Keratinocyte (primary cell): Measurements from ENCODE around the gene CRISP2. TPM values are rescaled to one million over a fixed set of nuclear protein-coding genes. Genes with fewer than 3 reads are reported as not detected.
"Not testable (repeated sequence)": the region's sequence is repeated elsewhere in the genome, so short reads cannot be mapped to it uniquely, and the experiment has no call there.

Experiments
- DNase-seq: peaks from one replicate; pipeline ENCODE4 v3.0.0-alpha.2; 2011; ENCODE audit warnings: low read depth, missing footprints, low spot score
- FAIRE-seq: peaks from 2 replicates; lab custom pipeline; 2011; peaks lifted over from hg19 to GRCh38; lab: Jason Lieb, UNC
- H2AFZ ChIP-seq: 2 replicates; pipeline ENCODE4 v1.6.0; 2012; ENCODE audit warnings: low read length, control low read depth, inconsistent platforms; ENCODE audit not compliant: control insufficient read depth
- H3K27ac ChIP-seq: 2 replicates; pipeline ENCODE4 v1.5.1; 2011; ENCODE audit warnings: low read length; ENCODE audit not compliant: control insufficient read depth, insufficient read depth
- H3K27me3 ChIP-seq: 3 replicates; pipeline ENCODE4 v1.6.0; 2011; ENCODE audit warnings: low read length; ENCODE audit not compliant: control insufficient read depth, insufficient read depth; ENCODE audit errors: extremely low read depth
- H3K36me3 ChIP-seq, 2 experiments: 2 replicates in 1 of 2; 3 replicates in 1 of 2; pipeline ENCODE4 v1.5.1; 2011; ENCODE audit warnings: low read length in 2 of 2, mild to moderate bottlenecking in 1 of 2; ENCODE audit not compliant: control insufficient read depth in 2 of 2, insufficient read depth in 2 of 2; ENCODE audit errors: extremely low read depth in 1 of 2
- H3K4me1 ChIP-seq: 3 replicates; pipeline ENCODE4 v1.5.1; 2011; ENCODE audit warnings: low read length; ENCODE audit not compliant: control insufficient read depth, insufficient read depth; ENCODE audit errors: extremely low read depth
- H3K4me2 ChIP-seq: 3 replicates; pipeline ENCODE4 v1.6.0; 2011; ENCODE audit warnings: low read depth, low read length; ENCODE audit not compliant: control insufficient read depth, insufficient read depth; ENCODE audit errors: extremely low read depth
- H3K4me3 ChIP-seq, 3 experiments: fragments of 200-600 bp in 1 of 3; sonication (generic) in 1 of 3; 2 replicates in 2 of 3; 3 replicates in 1 of 3; pipeline ENCODE4 v1.5.1; 2011 to 2016; ENCODE audit warnings: low read length in 3 of 3, mild to moderate bottlenecking in 3 of 3, control low read depth in 2 of 3, inconsistent platforms in 1 of 3, low read depth in 1 of 3, mixed read lengths in 1 of 3, mixed run types in 1 of 3, moderate library complexity in 1 of 3; ENCODE audit not compliant: control insufficient read depth in 2 of 3, insufficient read depth in 2 of 3; ENCODE audit errors: extremely low read depth in 1 of 3
- H3K79me2 ChIP-seq: 2 replicates; pipeline ENCODE4 v1.6.0; 2012; ENCODE audit warnings: low read length; ENCODE audit not compliant: control insufficient read depth, insufficient read depth
- H3K9ac ChIP-seq: 3 replicates; pipeline ENCODE4 v1.6.0; 2011; ENCODE audit warnings: low read length; ENCODE audit not compliant: control insufficient read depth, insufficient read depth; ENCODE audit errors: extremely low read depth
- H3K9me1 ChIP-seq: 3 replicates; pipeline ENCODE4 v1.6.0; 2011; ENCODE audit warnings: low read length; ENCODE audit not compliant: control insufficient read depth, insufficient read depth; ENCODE audit errors: extremely low read depth
- H3K9me3 ChIP-seq: 2 replicates; pipeline ENCODE4 v1.5.1; 2012; ENCODE audit warnings: low read depth, low read length; ENCODE audit not compliant: control insufficient read depth
- H4K20me1 ChIP-seq: 3 replicates; pipeline ENCODE4 v1.6.0; 2011; ENCODE audit warnings: low read length; ENCODE audit not compliant: control insufficient read depth, insufficient read depth; ENCODE audit errors: extremely low read depth
- EZH2 ChIP-seq: IDR thresholded peaks from one replicate; pipeline ENCODE4 v1.6.1; 2012; ENCODE audit warnings: inconsistent platforms, mild to moderate bottlenecking, low read length, moderate library complexity
- dilution Hi-C: fragments of 300-500 bp; cut with MboI; formaldehyde crosslinking; loops from one replicate; pipeline ENCODE4 v1.7.0; 2020; ENCODE audit warnings: low sequenced_read_pairs; ENCODE audit not compliant: extremely low pct_ligation_motif_present
- polyA plus RNA-seq, 5 experiments: library from polyadenylated mRNA; depleted of rRNA in 3 of 5; stranded (reverse) in 3 of 5; stranded (forward) in 1 of 5; unstranded in 1 of 5; fragments of >200 nt; gene quantifications; 1 replicate in 1 of 5; 2 replicates in 3 of 5; 3 replicates in 1 of 5; pipeline versions ENCODE4 v1.2.1 to v1.2.3, GENCODE V29; 2011 to 2012; ENCODE audit warnings: missing spikeins in 2 of 5, low read depth in 1 of 5, low replicate concordance in 1 of 5
- TF ChIP-seq, protein P1 (sequence below), 3 experiments: IDR thresholded peaks in 1 of 3; conservative IDR thresholded peaks in 1 of 3; optimal IDR thresholded peaks in 1 of 3; 2 replicates in 2 of 3; 3 replicates in 1 of 3; pipeline versions ENCODE3 to v1.5.1; 2011; ENCODE audit warnings: low read length in 3 of 3, mild to moderate bottlenecking in 3 of 3, moderate library complexity in 2 of 3, control low read depth in 1 of 3, inconsistent platforms in 1 of 3; ENCODE audit not compliant: insufficient read depth in 2 of 3; ENCODE audit errors: extremely low read depth in 1 of 3

Gene CRISP2
- polyA plus RNA-seq, 1 donor (not counting 4 experiments of a cell fraction or from before 2014, with no cell fraction given), result not detected

DNA sequence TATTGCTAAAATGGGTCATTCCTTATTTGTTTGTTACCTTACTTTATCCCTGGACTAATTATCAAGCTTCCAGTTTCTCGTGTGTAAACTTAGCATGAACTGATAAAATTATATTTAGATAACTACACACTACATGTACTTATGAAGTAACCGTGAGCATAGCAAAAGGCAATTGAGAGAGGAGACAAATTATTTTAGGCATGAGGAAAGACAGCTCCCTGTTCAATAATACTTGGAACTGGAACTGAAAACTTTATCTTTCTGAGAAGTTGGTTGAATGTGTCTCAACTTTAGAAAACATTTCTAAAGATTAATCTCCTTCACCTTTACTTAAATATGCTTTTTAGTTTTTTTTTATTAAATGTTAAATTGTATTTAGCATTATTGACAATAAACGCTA, 19.4 kb upstream of the CRISP2 start:
- DNase-seq (no peak), FAIRE-seq (no peak)
- H3K27me3 ChIP-seq, result no peaks in the 10 kb centered on the region
- no peak for TF ChIP-seq EZH2
- TF ChIP-seq, protein P1, sequence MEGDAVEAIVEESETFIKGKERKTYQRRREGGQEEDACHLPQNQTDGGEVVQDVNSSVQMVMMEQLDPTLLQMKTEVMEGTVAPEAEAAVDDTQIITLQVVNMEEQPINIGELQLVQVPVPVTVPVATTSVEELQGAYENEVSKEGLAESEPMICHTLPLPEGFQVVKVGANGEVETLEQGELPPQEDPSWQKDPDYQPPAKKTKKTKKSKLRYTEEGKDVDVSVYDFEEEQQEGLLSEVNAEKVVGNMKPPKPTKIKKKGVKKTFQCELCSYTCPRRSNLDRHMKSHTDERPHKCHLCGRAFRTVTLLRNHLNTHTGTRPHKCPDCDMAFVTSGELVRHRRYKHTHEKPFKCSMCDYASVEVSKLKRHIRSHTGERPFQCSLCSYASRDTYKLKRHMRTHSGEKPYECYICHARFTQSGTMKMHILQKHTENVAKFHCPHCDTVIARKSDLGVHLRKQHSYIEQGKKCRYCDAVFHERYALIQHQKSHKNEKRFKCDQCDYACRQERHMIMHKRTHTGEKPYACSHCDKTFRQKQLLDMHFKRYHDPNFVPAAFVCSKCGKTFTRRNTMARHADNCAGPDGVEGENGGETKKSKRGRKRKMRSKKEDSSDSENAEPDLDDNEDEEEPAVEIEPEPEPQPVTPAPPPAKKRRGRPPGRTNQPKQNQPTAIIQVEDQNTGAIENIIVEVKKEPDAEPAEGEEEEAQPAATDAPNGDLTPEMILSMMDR (optimal IDR thresholded peaks at IDR 0.05 in 1 of 3, IDR thresholded peaks at IDR 0.05 in 1 of 3, conservative IDR thresholded peaks at IDR 0.05 in 1 of 3; ENCODE audit: extremely low read depth in 1 of 3, insufficient read depth in 2 of 3, low read length in 3 of 3), result no peak
- dilution Hi-C loops, result no loop called here
- H3K36me3 ChIP-seq, result no peaks in the 10 kb centered on the region
- H3K9me3 ChIP-seq, result no peaks in the 10 kb centered on the region
- H3K4me3 ChIP-seq, result no peak overlapping the region
- H4K20me1 ChIP-seq, result no peaks in the 10 kb centered on the region
- no peaks in the 10 kb centered on the region for H3K4me1 ChIP-seq
- H3K9me1 ChIP-seq, result no peaks in the 10 kb centered on the region
- H2AFZ ChIP-seq, result no peak overlapping the region
- no peak overlapping the region for H3K9ac ChIP-seq
- H3K27ac ChIP-seq, result no peak overlapping the region
- no peak overlapping the region for H3K4me2 ChIP-seq
- no peaks in the 10 kb centered on the region for H3K79me2 ChIP-seq

DNA sequence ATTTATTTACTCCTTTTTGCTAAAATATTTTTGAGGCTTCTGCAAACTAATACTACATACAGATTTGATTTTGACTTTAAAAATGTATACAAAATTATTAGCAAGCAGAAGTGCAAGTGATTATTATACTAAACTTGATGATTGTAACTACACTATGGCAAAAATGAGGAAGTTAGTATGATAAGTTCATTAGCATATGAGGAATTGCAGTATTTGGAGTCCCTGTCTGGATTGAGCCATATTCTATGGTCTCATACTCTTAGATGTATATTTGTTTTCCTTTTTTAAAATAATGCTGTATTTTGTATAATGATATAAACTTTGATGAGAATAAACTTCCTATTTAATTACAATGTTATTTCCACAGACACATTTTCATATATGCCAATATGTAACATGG, 16.9 kb upstream of the CRISP2 start:
- no peak for FAIRE-seq
- Histone ChIP-seq H3K4me2 (no peak overlapping the region), H3K27me3 (no peaks in the 10 kb centered on the region), H3K9me3 (no peaks in the 10 kb centered on the region), H2AFZ (no peak overlapping the region), H4K20me1 (no peaks in the 10 kb centered on the region), H3K27ac (no peak overlapping the region), H3K79me2 (no peaks in the 10 kb centered on the region), H3K36me3 (no peaks in the 10 kb centered on the region), H3K4me1 (no peaks in the 10 kb centered on the region), H3K4me3 (no peak overlapping the region), H3K9ac (no peak overlapping the region), H3K9me1 (no peaks in the 10 kb centered on the region)
- no peak for DNase-seq
- dilution Hi-C loops, result no loop called here
- TF ChIP-seq EZH2, result no peak
- TF ChIP-seq, protein P1 (optimal IDR thresholded peaks at IDR 0.05 in 1 of 3, IDR thresholded peaks at IDR 0.05 in 1 of 3, conservative IDR thresholded peaks at IDR 0.05 in 1 of 3; ENCODE audit: extremely low read depth in 1 of 3, insufficient read depth in 2 of 3, low read length in 3 of 3), result no peak

DNA sequence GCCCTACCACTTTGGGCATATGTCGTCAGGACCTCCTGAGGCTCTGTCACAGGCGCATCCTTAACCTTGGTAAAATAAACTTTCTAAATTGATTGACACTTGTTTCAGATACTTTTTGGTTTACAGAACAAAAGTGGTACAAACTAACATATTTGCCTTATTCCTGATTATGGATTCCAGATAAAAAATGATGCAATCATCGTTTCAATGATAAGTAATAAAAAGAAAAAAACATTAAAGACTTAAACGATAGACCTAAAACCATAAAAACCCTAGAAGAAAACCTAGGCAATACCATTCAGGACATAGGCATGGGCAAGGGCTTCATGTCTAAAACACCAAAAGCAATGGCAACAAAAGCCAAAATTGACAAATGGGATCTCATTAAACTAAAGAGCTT, 10.6 kb upstream of the CRISP2 start:
- DNase-seq, H2AFZ ChIP-seq, H3K9me3 ChIP-seq, H3K4me2 ChIP-seq, H3K9me1 ChIP-seq, H3K79me2 ChIP-seq, H3K4me3 ChIP-seq, H3K9ac ChIP-seq, H3K27me3 ChIP-seq, FAIRE-seq, dilution Hi-C loops, H3K27ac ChIP-seq, H3K36me3 ChIP-seq, H4K20me1 ChIP-seq, H3K4me1 ChIP-seq: not testable (repeated sequence)
